ENCODE results near the gene MUTYH. TPM values are rescaled to one million over a fixed set of nuclear protein-coding genes. Genes with fewer than 3 reads are reported as not detected.
"Not testable (repeated sequence)": the region's sequence is repeated elsewhere in the genome, so short reads cannot be mapped to it uniquely, and the experiment has no call there.

MUTYH gene
- total RNA-seq (10 to 100 TPM; 70.1 to 75.4 TPM), polyA plus RNA-seq (24.4 TPM)

GRCh38 chr1:45339789-45340558 lies at the start of gene MUTYH, which contains the start of gene TOE1:
TSS of gene MUTYH (minus strand) at chr1:45340440. CDS start at chr1:45334505, 5,935 bp downstream.
TSS of gene TOE1 (plus strand) at chr1:45340170. CDS start at chr1:45340253, 83 bp downstream.
- Mint-ChIP-seq H3K4me3 (peak within 1 kb of the TSS; percentile 99 to 100 (median 100)), H3K27me3 (no peaks in the 10 kb centered on the region), H3K4me1 (peaks cover 48 to 68% (median 61%) of the 10 kb centered on the region in 3 donors), H3K36me3 (peaks cover 0 to 43% (median 2%) of the 10 kb centered on the region in 3 donors), H3K9me3 (no peaks in the 10 kb centered on the region), H3K27ac (peak within 1 kb of the TSS; percentile 97 to 99 (median 99))
- H3K4me3 ChIP-seq (ENCODE audit: low read length), result peak within 1 kb of the TSS; percentile 99
- ChIA-PET CTCF (interaction anchor here (0.7 to 3.6 kb wide), 18 partner anchors 9 to 547 kb away, joined by 3 to 33 read pairs (median 4); partner anchors contain the start of genes CCDC163, HECTD3, HPDL and MMACHC), POLR2A (interaction anchor here (0.5 to 3.4 kb wide), 31 partner anchors 13 to 1690 kb away, joined by 3 to 50 read pairs (median 4); partner anchors contain the start of genes CCDC163, GPBP1L1, HECTD3 and HPDL)
- DNase-seq, result peak; percentile 84 to 92 (median 89)
- peaks cover 43% of the 10 kb centered on the region for H3K4me1 ChIP-seq (ENCODE audit: insufficient read depth, low read length)
- H3K27me3 ChIP-seq (ENCODE audit: insufficient read depth, low read length, poor library complexity, severe bottlenecking), result no peaks in the 10 kb centered on the region
- peak within 1 kb of the TSS; percentile 99 for H3K27ac ChIP-seq (ENCODE audit: low read depth, low read length)
- H3K9me3 ChIP-seq (ENCODE audit: low read length), result no peaks in the 10 kb centered on the region
- peaks cover 27% of the 10 kb centered on the region for H3K36me3 ChIP-seq (ENCODE audit: insufficient read depth, low read length)

GRCh38 chr1:45386219-45386618 lies 46.0 kb upstream of the MUTYH start:
- H3K4me3 Mint-ChIP-seq, result no peak overlapping the region
- no peaks in the 10 kb centered on the region for H3K9me3 Mint-ChIP-seq
- CTCF ChIA-PET, result no interaction called here
- POLR2A ChIA-PET, result no interaction called here
- Histone ChIP-seq H3K9me3 (ENCODE audit: low read length) (no peaks in the 10 kb centered on the region), H3K4me3 (ENCODE audit: low read length) (no peak overlapping the region), H3K4me1 (ENCODE audit: insufficient read depth, low read length) (no peaks in the 10 kb centered on the region), H3K27me3 (ENCODE audit: insufficient read depth, low read length, poor library complexity, severe bottlenecking) (no peaks in the 10 kb centered on the region), H3K27ac (ENCODE audit: low read depth, low read length) (no peak overlapping the region), H3K36me3 (ENCODE audit: insufficient read depth, low read length) (no peaks in the 10 kb centered on the region)
- peaks cover 0 to 7% (median 2%) of the 10 kb centered on the region in 3 donors for H3K36me3 Mint-ChIP-seq
- no peaks in the 10 kb centered on the region for H3K27me3 Mint-ChIP-seq
- H3K27ac Mint-ChIP-seq, result no peak overlapping the region
- no peaks in the 10 kb centered on the region for H3K4me1 Mint-ChIP-seq
- no peak for DNase-seq

- no peaks in the 10 kb centered on the region for H3K27me3 ChIP-seq (ENCODE audit: insufficient read depth, low read length, poor library complexity, severe bottlenecking)
These were observed 45.1 kb upstream of the MUTYH start for GRCh38 chr1:45385302-45385701.

GRCh38 chr1:45384213-45384612 lies 44.0 kb upstream of the MUTYH start:
- H3K36me3 Mint-ChIP-seq; H3K4me3 Mint-ChIP-seq; CTCF ChIA-PET; H3K27me3 ChIP-seq (ENCODE audit: insufficient read depth, low read length, poor library complexity, severe bottlenecking); H3K9me3 Mint-ChIP-seq; H3K27me3 Mint-ChIP-seq; DNase-seq; H3K4me3 ChIP-seq (ENCODE audit: low read length); H3K36me3 ChIP-seq (ENCODE audit: insufficient read depth, low read length); H3K27ac ChIP-seq (ENCODE audit: low read depth, low read length); H3K4me1 Mint-ChIP-seq; H3K4me1 ChIP-seq (ENCODE audit: insufficient read depth, low read length); H3K9me3 ChIP-seq (ENCODE audit: low read length): not testable (repeated sequence)
- peak overlapping the region in 1 of 8 donors; percentile 41 for H3K27ac Mint-ChIP-seq
- POLR2A ChIA-PET, result interaction anchor here (0.6 kb wide), 1 partner anchor 274 kb away, joined by 3 read pairs; no protein-coding TSS in a partner anchor

More at GRCh38 chr1:45385302-45385701, 45.1 kb upstream of the MUTYH start:
- ChIA-PET CTCF (no interaction called here), POLR2A (no interaction called here)
- no peak overlapping the region for H3K27ac Mint-ChIP-seq
- no peak overlapping the region for H3K4me3 Mint-ChIP-seq
- no peaks in the 10 kb centered on the region for H3K4me1 Mint-ChIP-seq
- no peak overlapping the region for H3K4me3 ChIP-seq (ENCODE audit: low read length)
- peaks cover 0 to 7% (median 2%) of the 10 kb centered on the region in 3 donors for H3K36me3 Mint-ChIP-seq
- no peaks in the 10 kb centered on the region for H3K36me3 ChIP-seq (ENCODE audit: insufficient read depth, low read length)
- no peaks in the 10 kb centered on the region for H3K9me3 ChIP-seq (ENCODE audit: low read length)
- no peaks in the 10 kb centered on the region for H3K9me3 Mint-ChIP-seq
- no peak overlapping the region for H3K27ac ChIP-seq (ENCODE audit: low read depth, low read length)
- no peak for DNase-seq
- H3K4me1 ChIP-seq (ENCODE audit: insufficient read depth, low read length), result no peaks in the 10 kb centered on the region
- H3K27me3 Mint-ChIP-seq, result no peaks in the 10 kb centered on the region

GRCh38 chr1:45383191-45383590 lies 43.0 kb upstream of the MUTYH start:
- Histone ChIP-seq H3K27ac (ENCODE audit: low read depth, low read length) (no peak overlapping the region), H3K36me3 (ENCODE audit: insufficient read depth, low read length) (no peaks in the 10 kb centered on the region), H3K4me1 (ENCODE audit: insufficient read depth, low read length) (no peaks in the 10 kb centered on the region), H3K27me3 (ENCODE audit: insufficient read depth, low read length, poor library complexity, severe bottlenecking) (no peaks in the 10 kb centered on the region), H3K4me3 (ENCODE audit: low read length) (no peak overlapping the region), H3K9me3 (ENCODE audit: low read length) (no peaks in the 10 kb centered on the region)
- no peaks in the 10 kb centered on the region for H3K4me1 Mint-ChIP-seq
- ChIA-PET CTCF (no interaction called here), POLR2A (no interaction called here)
- H3K36me3 Mint-ChIP-seq, result peaks cover 2 to 7% (median 2%) of the 10 kb centered on the region in 3 donors
- no peak overlapping the region for H3K4me3 Mint-ChIP-seq
- DNase-seq, result no peak
- no peaks in the 10 kb centered on the region for H3K9me3 Mint-ChIP-seq
- no peaks in the 10 kb centered on the region for H3K27me3 Mint-ChIP-seq
- H3K27ac Mint-ChIP-seq, result no peak overlapping the region

GRCh38 chr1:45381243-45381642 lies 41.0 kb upstream of the MUTYH start:
- Histone ChIP-seq H3K4me3 (ENCODE audit: low read length) (no peak overlapping the region), H3K27me3 (ENCODE audit: insufficient read depth, low read length, poor library complexity, severe bottlenecking) (no peaks in the 10 kb centered on the region), H3K27ac (ENCODE audit: low read depth, low read length) (no peak overlapping the region), H3K4me1 (ENCODE audit: insufficient read depth, low read length) (no peaks in the 10 kb centered on the region), H3K36me3 (ENCODE audit: insufficient read depth, low read length) (no peaks in the 10 kb centered on the region), H3K9me3 (ENCODE audit: low read length) (no peaks in the 10 kb centered on the region)
- CTCF ChIA-PET, result no interaction called here
- Mint-ChIP-seq H3K9me3 (no peaks in the 10 kb centered on the region), H3K4me3 (no peak overlapping the region), H3K4me1 (no peaks in the 10 kb centered on the region), H3K27me3 (no peaks in the 10 kb centered on the region), H3K27ac (no peak overlapping the region), H3K36me3 (peaks cover 2 to 10% (median 4%) of the 10 kb centered on the region in 3 donors)
- no peak for DNase-seq
- POLR2A ChIA-PET, result no interaction called here

GRCh38 chr1:45380730-45381129 lies 40.5 kb upstream of the MUTYH start:
- ChIA-PET CTCF (no interaction called here), POLR2A (no interaction called here)
- no peak overlapping the region for H3K27ac ChIP-seq (ENCODE audit: low read depth, low read length)

GRCh38 chr1:45380125-45380524 lies 39.9 kb upstream of the MUTYH start:
- CTCF ChIA-PET, result no interaction called here
- no peak overlapping the region for H3K27ac ChIP-seq (ENCODE audit: low read depth, low read length)

More at GRCh38 chr1:45380730-45381129, 40.5 kb upstream of the MUTYH start:
- Mint-ChIP-seq H3K27me3 (no peaks in the 10 kb centered on the region), H3K4me3 (no peak overlapping the region), H3K9me3 (no peaks in the 10 kb centered on the region), H3K36me3 (peaks cover 2 to 10% (median 4%) of the 10 kb centered on the region in 3 donors), H3K27ac (no peak overlapping the region), H3K4me1 (no peaks in the 10 kb centered on the region)
- Histone ChIP-seq H3K9me3 (ENCODE audit: low read length) (no peaks in the 10 kb centered on the region), H3K36me3 (ENCODE audit: insufficient read depth, low read length) (no peaks in the 10 kb centered on the region), H3K27me3 (ENCODE audit: insufficient read depth, low read length, poor library complexity, severe bottlenecking) (no peaks in the 10 kb centered on the region), H3K4me1 (ENCODE audit: insufficient read depth, low read length) (no peaks in the 10 kb centered on the region), H3K4me3 (ENCODE audit: low read length) (no peak overlapping the region)
- no peak for DNase-seq

More at GRCh38 chr1:45380125-45380524, 39.9 kb upstream of the MUTYH start:
- DNase-seq, result no peak
- POLR2A ChIA-PET, result no interaction called here
- no peak overlapping the region for H3K4me3 ChIP-seq (ENCODE audit: low read length)
- peaks cover under 1 to 10% (median 4%) of the 10 kb centered on the region in 3 donors for H3K36me3 Mint-ChIP-seq
- no peaks in the 10 kb centered on the region for H3K27me3 ChIP-seq (ENCODE audit: insufficient read depth, low read length, poor library complexity, severe bottlenecking)
- H3K4me1 ChIP-seq (ENCODE audit: insufficient read depth, low read length), result no peaks in the 10 kb centered on the region
- no peak overlapping the region for H3K4me3 Mint-ChIP-seq
- no peaks in the 10 kb centered on the region for H3K9me3 ChIP-seq (ENCODE audit: low read length)
- peak overlapping the region in 1 of 8 donors; percentile 77 for H3K27ac Mint-ChIP-seq
- H3K27me3 Mint-ChIP-seq, result no peaks in the 10 kb centered on the region
- H3K4me1 Mint-ChIP-seq, result no peaks in the 10 kb centered on the region
- H3K9me3 Mint-ChIP-seq, result no peaks in the 10 kb centered on the region
- no peaks in the 10 kb centered on the region for H3K36me3 ChIP-seq (ENCODE audit: insufficient read depth, low read length)
